ENCODE data around the gene LRP1B. TPM values are rescaled to one million over a fixed set of nuclear protein-coding genes. Genes with fewer than 3 reads are reported as not detected.

LRP1B gene
- total RNA-seq, 4 donors from 2014 or later: 0.42 to 0.71 (median 0.65) TPM

GRCh38 chr2:142008135-142008744 is 122.6 kb downstream of the LRP1B start:
- Histone ChIP-seq H3K4me3 (no peak overlapping the region), H3K9me3 (no peaks in the 10 kb centered on the region), H3K27me3 (no peaks in the 10 kb centered on the region), H3K36me3 (no peaks in the 10 kb centered on the region), H3K27ac (replicated peaks in 1 of 4) (no peak overlapping the region), H3K4me1 (no peaks in the 10 kb centered on the region)
- TF ChIP-seq POLR2A (IDR thresholded peaks at IDR 0.05; ENCODE audit: low read depth) (no peak), CTCF (IDR thresholded peaks at IDR 0.05) (no peak), EP300 (IDR thresholded peaks at IDR 0.05) (no peak), POLR2AphosphoS5 (IDR thresholded peaks at IDR 0.05) (no peak)
- DNase-seq (ENCODE audit: extremely low spot score): no peak
- WGBS: 72% methylated on average over 4 of the region's 4 CpGs
- intact Hi-C loops (cut with DNase I): no loop called here

- TF ChIP-seq POLR2A (IDR thresholded peaks at IDR 0.05; ENCODE audit: low read depth) (no peak), CTCF (IDR thresholded peaks at IDR 0.05) (no peak), POLR2AphosphoS5 (IDR thresholded peaks at IDR 0.05) (no peak), EP300 (IDR thresholded peaks at IDR 0.05) (no peak)
- Histone ChIP-seq H3K27me3 (no peaks in the 10 kb centered on the region), H3K4me1 (no peaks in the 10 kb centered on the region), H3K27ac (replicated peaks in 1 of 4) (no peak overlapping the region), H3K36me3 (no peaks in the 10 kb centered on the region), H3K4me3 (no peak overlapping the region), H3K9me3 (no peaks in the 10 kb centered on the region)
- no peak for DNase-seq (ENCODE audit: extremely low spot score)
- 87% methylated on average over 4 of the region's 4 CpGs for WGBS
- intact Hi-C loops (cut with DNase I): no loop called here
Observed at GRCh38 chr2:141994066-141994465, 136.8 kb downstream of the LRP1B start.

GRCh38 chr2:141992695-141993094 is 138.1 kb downstream of the LRP1B start:
- Histone ChIP-seq H3K27ac (replicated peaks in 1 of 4) (no peak overlapping the region), H3K4me3 (no peak overlapping the region), H3K9me3 (no peaks in the 10 kb centered on the region), H3K36me3 (no peaks in the 10 kb centered on the region), H3K27me3 (no peaks in the 10 kb centered on the region), H3K4me1 (no peaks in the 10 kb centered on the region)
- DNase-seq (ENCODE audit: extremely low spot score): no peak
- 88% methylated on average over 1 of the region's 1 CpG for WGBS
- intact Hi-C loops (cut with DNase I): no loop called here
- TF ChIP-seq POLR2AphosphoS5 (IDR thresholded peaks at IDR 0.05): no peak
- TF ChIP-seq CTCF (IDR thresholded peaks at IDR 0.05): no peak
- TF ChIP-seq EP300 (IDR thresholded peaks at IDR 0.05): no peak
- TF ChIP-seq POLR2A (IDR thresholded peaks at IDR 0.05; ENCODE audit: low read depth): no peak

GRCh38 chr2:141968433-141968832 is 162.4 kb downstream of the LRP1B start:
- H3K36me3 ChIP-seq: no peaks in the 10 kb centered on the region
- TF ChIP-seq CTCF (IDR thresholded peaks at IDR 0.05) (no peak), POLR2AphosphoS5 (IDR thresholded peaks at IDR 0.05) (no peak), POLR2A (IDR thresholded peaks at IDR 0.05; ENCODE audit: low read depth) (no peak), EP300 (IDR thresholded peaks at IDR 0.05) (no peak)
- no peaks in the 10 kb centered on the region for H3K27me3 ChIP-seq
- H3K4me3 ChIP-seq: no peak overlapping the region
- no peaks in the 10 kb centered on the region for H3K9me3 ChIP-seq
- WGBS: 59% methylated on average over 2 of the region's 2 CpGs
- intact Hi-C loops (cut with DNase I): no loop called here
- no peak for DNase-seq (ENCODE audit: extremely low spot score)
- no peaks in the 10 kb centered on the region for H3K4me1 ChIP-seq
- H3K27ac ChIP-seq (replicated peaks in 1 of 4): no peak overlapping the region

- DNase-seq (ENCODE audit: extremely low spot score): no peak
- Histone ChIP-seq H3K4me3 (no peak overlapping the region), H3K27me3 (no peaks in the 10 kb centered on the region), H3K4me1 (no peaks in the 10 kb centered on the region), H3K36me3 (no peaks in the 10 kb centered on the region), H3K9me3 (no peaks in the 10 kb centered on the region), H3K27ac (replicated peaks in 1 of 4) (no peak overlapping the region)
- 76% methylated on average over 2 of the region's 2 CpGs for WGBS
- no peak for TF ChIP-seq CTCF (IDR thresholded peaks at IDR 0.05)
- TF ChIP-seq POLR2AphosphoS5 (IDR thresholded peaks at IDR 0.05): no peak
- TF ChIP-seq EP300 (IDR thresholded peaks at IDR 0.05): no peak
- no peak for TF ChIP-seq POLR2A (IDR thresholded peaks at IDR 0.05; ENCODE audit: low read depth)
- intact Hi-C loops (cut with DNase I): no loop called here
Observed at GRCh38 chr2:141967980-141968379, 162.8 kb downstream of the LRP1B start.

All from esophagus muscularis mucosa (tissue), 4 donors.